ENCODE data around the gene FHIP1A. TPM values are rescaled to one million over a fixed set of nuclear protein-coding genes. Genes with fewer than 3 reads are reported as not detected.

FHIP1A gene
- total RNA-seq, 2 donors from 2014 or later, result 20.2 to 22.1 TPM

GRCh38 chr4:151430740-151431457 is 21.9 kb downstream of the FHIP1A start:
- intact Hi-C loops (cut with DNase I), result no loop called here
- Histone ChIP-seq H3K36me3 (no peaks in the 10 kb centered on the region), H3K27ac (peak overlapping the region in 1 of 2 donors; percentile 34), H3K9me3 (no peaks in the 10 kb centered on the region), H3K4me1 (replicated peaks) (no peaks in the 10 kb centered on the region), H3K27me3 (replicated peaks; ENCODE audit: insufficient read depth) (no peaks in the 10 kb centered on the region), H3K4me3 (no peak overlapping the region)
- TF ChIP-seq POLR2AphosphoS5 (IDR thresholded peaks at IDR 0.05) (no peak), POLR2A (IDR thresholded peaks at IDR 0.05) (no peak), CTCF (IDR thresholded peaks at IDR 0.05) (no peak)
- 53% methylated on average over 6 of the region's 6 CpGs for WGBS
- no peak for DNase-seq (ENCODE audit: low spot score)

- Histone ChIP-seq H3K4me3 (no peak overlapping the region), H3K9me3 (no peaks in the 10 kb centered on the region), H3K27me3 (replicated peaks; ENCODE audit: insufficient read depth) (no peaks in the 10 kb centered on the region), H3K27ac (no peak overlapping the region), H3K4me1 (replicated peaks) (no peaks in the 10 kb centered on the region), H3K36me3 (no peaks in the 10 kb centered on the region)
- intact Hi-C loops (cut with DNase I), result no loop called here
- TF ChIP-seq POLR2AphosphoS5 (IDR thresholded peaks at IDR 0.05) (no peak), CTCF (IDR thresholded peaks at IDR 0.05) (no peak), POLR2A (IDR thresholded peaks at IDR 0.05) (no peak)
- DNase-seq (ENCODE audit: low spot score), result no peak
These were observed 22.8 kb downstream of the FHIP1A start for GRCh38 chr4:151431728-151432127.

- Histone ChIP-seq H3K4me3 (no peak overlapping the region), H3K27ac (no peak overlapping the region), H3K27me3 (replicated peaks; ENCODE audit: insufficient read depth) (no peaks in the 10 kb centered on the region), H3K36me3 (no peaks in the 10 kb centered on the region), H3K9me3 (no peaks in the 10 kb centered on the region), H3K4me1 (replicated peaks) (no peaks in the 10 kb centered on the region)
- no peak for DNase-seq (ENCODE audit: low spot score)
- intact Hi-C loops (cut with DNase I), result no loop called here
- no peak for TF ChIP-seq CTCF (IDR thresholded peaks at IDR 0.05)
- no peak for TF ChIP-seq POLR2AphosphoS5 (IDR thresholded peaks at IDR 0.05)
These were observed 23.7 kb downstream of the FHIP1A start for GRCh38 chr4:151432654-151433053.

- H3K9me3 ChIP-seq, result no peaks in the 10 kb centered on the region
- intact Hi-C loops (cut with DNase I), result no loop called here
- no peak overlapping the region for H3K27ac ChIP-seq
- no peak for DNase-seq (ENCODE audit: low spot score)
- TF ChIP-seq CTCF (IDR thresholded peaks at IDR 0.05), result no peak
- no peak for TF ChIP-seq POLR2AphosphoS5 (IDR thresholded peaks at IDR 0.05)
- TF ChIP-seq POLR2A (IDR thresholded peaks at IDR 0.05), result no peak
- no peaks in the 10 kb centered on the region for H3K36me3 ChIP-seq
- no peaks in the 10 kb centered on the region for H3K4me1 ChIP-seq (replicated peaks)
- H3K27me3 ChIP-seq (replicated peaks; ENCODE audit: insufficient read depth), result no peaks in the 10 kb centered on the region
- H3K4me3 ChIP-seq, result no peak overlapping the region
These were observed 25.3 kb downstream of the FHIP1A start for GRCh38 chr4:151434183-151434860.

GRCh38 chr4:151436093-151436518 is 27.1 kb downstream of the FHIP1A start:
- WGBS, result 31% methylated on average over 4 of the region's 4 CpGs
- H3K4me3 ChIP-seq, result no peak overlapping the region
- no peak overlapping the region for H3K27ac ChIP-seq
- intact Hi-C loops (cut with DNase I), result loop anchor here (5.0 kb wide), 1 partner anchor 44 kb away; no protein-coding TSS in a partner anchor
- H3K4me1 ChIP-seq (replicated peaks), result no peaks in the 10 kb centered on the region
- H3K36me3 ChIP-seq, result no peaks in the 10 kb centered on the region
- TF ChIP-seq CTCF (IDR thresholded peaks at IDR 0.05) (no peak), POLR2A (IDR thresholded peaks at IDR 0.05) (no peak), POLR2AphosphoS5 (IDR thresholded peaks at IDR 0.05) (no peak)
- no peak for DNase-seq (ENCODE audit: low spot score)
- H3K27me3 ChIP-seq (replicated peaks; ENCODE audit: insufficient read depth), result no peaks in the 10 kb centered on the region
- no peaks in the 10 kb centered on the region for H3K9me3 ChIP-seq

Data from prostate gland (tissue), 2 donors.